A673 (cell line): ENCODE results near the gene MYO1D.

Experiments
- EZH2 ChIP-seq: fragments of 200-600 bp; sonication (generic); IDR thresholded peaks from 2 replicates; pipeline ENCODE4 v1.6.1; 2017; ENCODE audit warnings: borderline replicate concordance, low read depth, mild to moderate bottlenecking, mixed read lengths, antibody characterized with exemption, low read length; ENCODE audit not compliant: poor library complexity, severe bottlenecking
- TF ChIP-seq, protein P1 (sequence below): fragments of 300-800, 200-600 bp; sonication (generic); conservative IDR thresholded peaks from 2 replicates; pipeline ENCODE4 v1.5.1; 2017; ENCODE audit warnings: low read depth, mild to moderate bottlenecking, antibody characterized with exemption, low read length, moderate library complexity, mixed read lengths

DNA sequence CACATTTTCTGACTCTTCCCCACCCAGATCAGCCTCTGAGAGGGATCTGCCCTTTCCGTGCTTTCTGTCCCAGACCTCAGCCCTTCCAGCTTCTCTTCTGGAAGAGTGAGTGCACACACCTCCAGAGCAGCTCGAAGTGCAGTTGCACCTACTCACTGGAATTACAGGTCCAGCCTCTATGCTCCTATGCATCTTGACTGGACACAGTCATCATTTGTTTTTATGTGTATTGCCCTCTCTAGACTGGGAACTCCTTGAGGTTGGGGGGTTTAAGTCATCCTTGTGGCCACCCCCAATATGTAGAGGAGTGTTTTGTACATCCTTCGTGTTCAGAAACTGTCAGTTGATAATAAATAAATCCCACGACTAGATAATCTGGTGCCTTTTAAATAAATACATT lies 308.2 kb downstream of the MYO1D start:
- TF ChIP-seq, protein P1, sequence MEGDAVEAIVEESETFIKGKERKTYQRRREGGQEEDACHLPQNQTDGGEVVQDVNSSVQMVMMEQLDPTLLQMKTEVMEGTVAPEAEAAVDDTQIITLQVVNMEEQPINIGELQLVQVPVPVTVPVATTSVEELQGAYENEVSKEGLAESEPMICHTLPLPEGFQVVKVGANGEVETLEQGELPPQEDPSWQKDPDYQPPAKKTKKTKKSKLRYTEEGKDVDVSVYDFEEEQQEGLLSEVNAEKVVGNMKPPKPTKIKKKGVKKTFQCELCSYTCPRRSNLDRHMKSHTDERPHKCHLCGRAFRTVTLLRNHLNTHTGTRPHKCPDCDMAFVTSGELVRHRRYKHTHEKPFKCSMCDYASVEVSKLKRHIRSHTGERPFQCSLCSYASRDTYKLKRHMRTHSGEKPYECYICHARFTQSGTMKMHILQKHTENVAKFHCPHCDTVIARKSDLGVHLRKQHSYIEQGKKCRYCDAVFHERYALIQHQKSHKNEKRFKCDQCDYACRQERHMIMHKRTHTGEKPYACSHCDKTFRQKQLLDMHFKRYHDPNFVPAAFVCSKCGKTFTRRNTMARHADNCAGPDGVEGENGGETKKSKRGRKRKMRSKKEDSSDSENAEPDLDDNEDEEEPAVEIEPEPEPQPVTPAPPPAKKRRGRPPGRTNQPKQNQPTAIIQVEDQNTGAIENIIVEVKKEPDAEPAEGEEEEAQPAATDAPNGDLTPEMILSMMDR: no peak
- no peak for TF ChIP-seq EZH2
